HG03378 (cell line): ENCODE results near the gene ZNF430.
"Not testable (repeated sequence)": the region's sequence is repeated elsewhere in the genome, so short reads cannot be mapped to it uniquely, and the experiment has no call there.

Experiments
- ATAC-seq: cut with Tn5 transposase; IDR thresholded peaks from one replicate; pipeline ENCODE4 v1.9.1; 2021; ENCODE audit warnings: mild to moderate bottlenecking, moderate library complexity; ENCODE audit not compliant: unreplicated experiment

Gene ZNF430

DNA sequence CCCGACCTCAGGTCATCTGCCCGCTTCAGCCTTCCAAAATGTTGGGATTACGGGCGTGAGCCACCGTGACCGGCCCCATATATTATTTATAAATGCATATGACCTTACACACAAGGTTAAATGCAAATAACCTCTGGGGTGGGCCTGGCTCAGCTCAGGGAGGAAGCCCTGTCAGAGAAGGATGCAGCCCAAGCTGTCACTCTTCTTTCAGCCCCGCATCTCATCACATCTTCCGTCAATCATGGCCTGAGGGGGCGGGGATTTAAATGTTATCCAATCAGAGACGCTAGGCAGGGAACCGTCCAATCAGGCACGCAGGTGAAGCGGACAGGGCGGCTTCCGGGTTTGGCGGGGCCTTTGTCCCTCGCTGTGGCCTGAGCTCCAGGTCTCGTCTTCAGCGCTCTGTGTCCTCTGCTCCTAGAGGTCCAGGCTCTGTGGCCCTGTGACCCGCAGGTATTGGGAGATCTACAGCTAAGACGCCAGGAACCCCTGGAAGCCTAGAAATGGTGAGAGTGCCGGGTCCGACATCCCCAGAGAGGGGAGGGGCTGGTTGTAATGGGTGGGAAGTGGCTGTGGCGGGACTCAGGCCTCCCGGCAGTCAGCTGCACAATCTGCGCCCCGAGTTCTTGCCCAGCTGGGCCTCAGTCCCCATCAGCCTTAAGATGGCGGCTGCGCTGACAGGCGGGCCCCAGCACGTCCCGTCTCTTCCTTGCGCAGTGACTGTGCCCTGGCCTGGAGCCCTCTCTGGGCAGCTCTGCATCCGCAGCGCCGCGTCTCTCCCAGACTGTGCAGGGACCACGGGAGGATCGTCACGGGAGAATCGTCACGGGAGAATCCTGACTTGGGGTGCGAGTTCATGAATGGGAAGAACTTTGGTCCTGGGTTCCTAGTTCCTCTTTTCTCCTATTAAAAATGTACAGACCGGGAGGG is at the start of gene ZNF430:
ZNF430 (plus strand) TSS at position 360 of the 930 bp plus-strand sequence; CDS start at position 504, 144 bp downstream.
- ATAC-seq: peak; percentile 95

DNA sequence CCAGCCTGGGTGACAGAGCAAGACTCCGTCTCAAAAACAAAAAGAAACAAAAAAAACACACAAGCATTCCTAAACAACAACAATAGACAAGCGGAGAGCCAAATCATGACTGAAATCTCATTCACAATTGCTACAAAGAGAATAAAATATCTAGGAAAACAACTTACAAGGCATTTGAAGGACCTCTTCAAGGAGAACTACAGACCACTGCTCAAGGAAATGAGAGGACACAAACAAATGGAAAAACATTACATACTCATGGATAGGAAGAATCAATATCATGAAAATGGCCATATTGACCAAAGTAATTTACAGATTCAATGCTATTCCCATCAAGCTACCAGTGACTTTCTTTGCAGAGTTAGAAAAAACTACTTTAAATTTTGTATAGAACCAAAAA is 27.7 kb upstream of the ZNF430 start:
- ATAC-seq: not testable (repeated sequence)

DNA sequence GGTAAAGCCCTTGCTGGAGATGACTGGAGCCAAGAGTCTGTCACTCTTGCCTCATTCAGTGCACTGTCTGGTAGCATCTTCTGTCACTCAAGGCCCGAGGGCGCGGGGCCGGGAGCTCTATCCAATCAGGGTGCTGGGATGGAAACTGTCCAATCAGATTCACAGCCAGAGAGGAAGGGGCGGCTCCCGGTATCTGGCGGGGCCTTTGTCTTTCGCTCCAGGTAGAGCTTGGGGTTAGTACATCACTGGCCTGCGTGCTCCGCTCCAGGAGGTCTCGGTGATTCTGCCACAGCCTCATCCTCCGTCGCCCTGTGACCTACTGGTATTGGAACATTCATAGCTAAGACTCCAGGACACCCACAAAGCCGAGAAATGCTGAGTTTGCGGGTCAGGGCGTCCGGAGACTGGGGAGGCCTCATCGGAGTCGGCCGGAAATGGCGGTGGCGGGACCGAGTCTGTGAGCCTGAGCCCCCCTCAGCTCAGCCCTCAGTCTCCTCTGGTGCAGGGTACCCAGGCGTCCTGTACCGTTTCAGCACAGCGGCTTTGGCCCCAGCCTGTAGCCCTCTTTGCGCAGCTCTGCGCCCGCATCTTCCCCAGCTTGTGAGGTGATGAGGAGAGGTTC is 20.6 kb upstream of the ZNF430 start:
- peak; percentile 99 for ATAC-seq

DNA sequence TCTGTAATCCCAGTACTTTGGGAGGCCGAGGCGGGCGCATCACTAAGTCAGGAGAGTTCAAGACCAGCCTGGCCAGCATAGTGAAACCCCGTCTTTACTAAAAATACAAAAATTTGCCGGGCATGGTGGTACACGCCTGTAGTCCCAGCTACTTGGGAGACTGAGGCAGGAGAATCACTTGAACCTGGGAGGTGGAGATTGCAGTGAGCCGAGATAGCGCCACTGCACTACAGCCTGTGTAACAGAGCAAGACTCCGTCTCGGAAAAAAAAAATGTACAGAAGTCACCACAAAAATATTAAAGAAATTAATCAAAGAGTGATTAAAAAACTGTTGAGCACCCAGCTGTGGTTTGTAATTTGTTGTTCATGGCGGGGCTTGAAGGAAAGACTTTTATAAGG is 781 bp downstream of the ZNF430 start:
- not testable (repeated sequence) for ATAC-seq

DNA sequence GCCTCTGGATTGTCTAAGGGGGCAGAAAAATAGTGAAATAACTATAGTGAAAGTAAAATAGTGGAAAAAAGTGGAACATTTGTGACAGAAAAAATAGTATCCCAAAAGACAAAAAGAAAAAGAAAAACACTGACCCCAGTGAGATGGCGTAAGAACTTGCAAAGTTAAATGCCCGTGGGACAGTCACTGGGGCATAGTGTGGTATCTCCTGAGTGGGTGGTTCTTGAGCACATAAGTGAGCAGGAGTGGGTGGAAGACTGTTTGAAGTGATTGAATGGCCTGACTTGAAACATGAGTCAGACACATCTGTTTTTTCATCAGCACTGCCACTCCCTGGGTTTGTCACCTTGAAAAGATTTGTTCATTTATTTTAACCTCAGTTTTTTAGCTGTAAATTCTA is 2.5 kb downstream of the ZNF430 start:
- no peak for ATAC-seq

DNA sequence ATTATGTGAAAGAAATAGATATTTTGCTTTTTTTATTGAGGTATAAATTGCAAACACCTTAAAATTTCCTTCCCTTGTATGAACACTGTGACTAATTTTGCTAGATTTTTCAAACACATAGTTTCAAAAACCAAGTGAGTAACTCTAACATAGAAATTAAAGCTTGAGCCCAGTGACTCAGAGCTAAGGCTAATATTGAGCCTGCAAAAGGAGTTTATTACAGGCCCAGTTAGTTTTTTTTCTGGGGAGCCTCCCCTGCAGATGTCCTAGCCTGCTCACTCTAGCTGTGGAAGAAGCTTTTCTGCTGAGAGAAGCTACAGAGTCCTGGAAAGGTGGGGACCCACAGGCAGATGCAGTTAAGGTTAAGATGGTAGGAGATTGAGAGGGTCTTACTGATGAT is 3.4 kb downstream of the ZNF430 start:
- ATAC-seq: no peak

DNA sequence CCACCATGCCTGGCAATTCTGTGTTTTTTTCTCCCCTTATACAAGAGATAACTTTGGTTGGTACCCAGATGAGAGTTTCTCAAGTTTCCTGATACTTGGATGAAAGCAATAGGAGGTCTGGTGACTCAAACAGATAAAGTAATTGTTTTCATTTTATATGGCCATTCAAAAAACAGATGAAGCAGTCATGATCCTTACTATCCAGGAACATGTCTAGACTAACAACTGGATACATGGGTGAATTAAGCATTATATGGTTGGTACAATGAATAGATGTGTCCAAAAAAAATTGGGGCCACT is 8.5 kb downstream of the ZNF430 start:
- no peak for ATAC-seq

DNA sequence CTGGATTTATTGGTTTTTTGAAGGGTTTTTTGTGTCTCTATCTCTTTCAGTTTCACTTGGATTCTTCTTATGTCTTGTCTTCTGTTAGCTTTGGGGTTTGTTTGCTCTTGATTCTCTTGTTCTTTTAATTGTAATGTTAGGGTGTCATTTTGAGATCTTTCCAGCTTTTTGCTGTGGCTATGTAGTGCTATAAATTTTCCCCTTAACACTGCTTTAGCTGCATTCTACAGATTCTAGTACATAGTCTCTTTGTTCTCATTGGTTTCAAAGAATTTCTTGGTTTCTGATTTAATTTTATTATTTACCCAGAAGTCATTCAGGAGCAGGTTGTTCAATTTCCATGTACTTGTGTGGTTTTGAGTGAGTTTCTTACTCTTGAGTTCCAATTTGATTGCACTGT is 24.6 kb downstream of the ZNF430 start:
- ATAC-seq: no peak

DNA sequence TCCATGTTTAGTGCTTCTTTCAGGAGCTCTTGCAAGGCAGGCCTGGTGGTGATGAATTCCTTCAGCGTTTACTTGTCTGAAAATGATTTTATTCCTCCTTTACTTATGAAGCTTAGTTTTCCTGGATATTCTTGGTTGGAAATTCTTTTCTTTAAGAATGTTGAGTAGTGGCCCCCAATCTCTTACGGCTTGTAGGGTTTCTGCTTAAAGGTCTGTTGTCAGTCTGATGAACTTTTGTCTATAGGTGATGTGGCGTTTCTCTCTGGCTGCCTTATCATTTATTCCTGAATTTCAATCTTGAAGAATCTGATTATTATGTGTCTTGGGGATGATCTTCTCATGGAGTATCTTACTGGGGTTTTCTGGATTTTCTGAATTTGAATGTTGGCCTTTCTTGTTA is 26.0 kb downstream of the ZNF430 start:
- ATAC-seq: no peak

DNA sequence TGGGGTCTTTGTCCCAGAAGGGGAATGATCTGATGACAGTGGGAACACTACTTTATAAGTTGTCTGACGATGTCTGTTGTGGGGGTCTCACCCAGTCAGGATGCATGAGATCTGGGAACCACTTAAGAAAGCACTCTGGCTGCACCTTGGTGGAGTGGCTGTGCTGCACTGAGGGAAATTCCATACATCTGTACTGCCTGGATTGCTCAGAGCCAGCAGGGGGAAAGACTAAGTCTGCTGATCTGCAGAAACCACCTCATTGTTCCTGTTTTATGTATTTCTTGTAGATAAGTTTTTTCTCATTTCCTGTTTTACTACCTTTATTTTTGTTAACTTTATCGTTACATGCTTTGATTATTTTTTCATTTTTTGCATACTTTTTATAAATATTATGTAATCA is 27.3 kb downstream of the ZNF430 start:
- no peak for ATAC-seq

DNA sequence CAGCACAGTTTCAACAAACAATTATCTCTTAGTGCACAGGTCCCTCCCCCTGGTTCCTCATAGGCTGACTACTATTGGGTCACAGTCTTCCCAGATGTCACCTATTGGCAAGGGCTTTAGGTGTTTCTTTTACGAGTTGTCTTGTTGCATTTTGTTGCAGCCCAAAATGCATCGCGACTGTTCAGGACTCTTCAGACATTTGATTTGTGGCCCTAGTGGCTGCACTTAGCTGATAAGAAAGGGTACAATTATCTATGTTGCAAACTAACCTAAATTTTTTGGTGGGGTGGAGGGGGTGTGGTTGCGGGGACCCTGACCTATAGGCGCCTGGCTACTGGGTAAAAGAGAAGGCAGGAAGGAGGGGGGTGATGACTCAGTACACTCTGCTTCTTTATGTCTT is 32.4 kb downstream of the ZNF430 start:
- no peak for ATAC-seq

DNA sequence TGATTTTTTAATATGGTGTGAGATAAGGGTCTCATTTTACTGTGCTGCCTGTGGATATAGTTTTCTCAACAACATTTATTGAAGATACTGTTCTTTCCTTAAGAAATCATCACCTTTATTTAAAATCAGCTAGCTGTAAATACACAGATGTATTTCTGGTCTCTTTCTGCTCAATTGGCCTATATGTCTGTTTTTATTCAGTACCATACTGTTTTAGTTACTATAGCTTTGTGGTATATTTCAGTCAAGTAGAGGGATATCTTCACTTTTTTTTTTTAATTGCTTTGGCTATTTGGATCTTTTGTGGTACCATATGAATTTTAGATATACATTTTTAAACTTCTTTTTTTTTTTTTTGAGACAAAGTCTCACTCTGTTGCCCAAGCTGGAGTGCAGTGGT is 44.9 kb downstream of the ZNF430 start:
- no peak for ATAC-seq

DNA sequence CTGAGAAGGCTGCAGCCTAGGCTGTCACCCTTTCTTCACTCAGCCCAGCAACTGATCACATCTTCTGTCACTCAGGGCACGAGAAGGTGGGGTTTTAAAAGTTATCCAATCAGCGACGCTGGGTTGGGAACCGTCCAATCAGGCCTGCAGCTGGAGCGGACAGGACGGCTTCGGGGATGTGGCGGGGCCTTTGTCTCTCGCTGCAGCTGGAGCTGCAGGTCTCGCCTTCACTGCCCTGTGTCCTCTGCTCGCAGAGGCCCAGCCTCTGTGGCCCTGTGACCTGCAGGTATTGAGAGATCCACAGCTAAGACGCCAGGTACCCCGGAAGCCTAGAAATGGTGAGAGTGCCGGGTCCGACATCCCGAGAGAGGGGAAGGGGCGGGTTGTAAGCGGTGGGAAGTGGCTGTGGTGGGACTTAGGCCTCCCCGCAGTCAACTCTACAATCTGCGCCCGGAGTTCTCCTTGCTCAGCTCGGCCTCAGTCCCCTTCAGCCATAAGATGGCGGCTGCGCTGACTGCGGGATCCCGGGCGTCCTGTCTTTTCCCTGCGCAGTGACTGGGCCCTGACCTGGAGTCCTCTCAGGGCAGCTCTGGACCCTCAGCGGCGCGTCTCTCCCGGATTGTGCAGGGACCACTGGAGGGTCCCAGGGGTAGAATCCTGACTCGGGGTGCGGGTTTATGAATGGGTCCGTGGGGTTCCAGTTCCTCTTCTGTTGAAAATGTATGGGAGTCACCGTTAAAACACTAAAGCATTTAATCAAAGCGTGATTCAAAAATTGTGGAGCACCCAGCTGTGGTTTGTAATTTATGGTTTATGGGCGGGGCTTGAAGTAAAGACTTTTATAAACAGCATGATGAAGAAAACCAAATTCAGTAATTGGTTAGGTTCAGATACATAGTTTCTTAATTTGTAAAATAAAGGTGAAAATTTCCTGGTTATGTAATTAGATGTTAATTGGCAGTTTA is 61.8 kb downstream of the ZNF430 start, which contains the start of gene ZNF714:
ZNF714 (plus strand) TSS at position 193 of the 965 bp plus-strand sequence. CDS start 16,066 bp downstream, outside the sequence.
- ATAC-seq: peak; percentile 97

DNA sequence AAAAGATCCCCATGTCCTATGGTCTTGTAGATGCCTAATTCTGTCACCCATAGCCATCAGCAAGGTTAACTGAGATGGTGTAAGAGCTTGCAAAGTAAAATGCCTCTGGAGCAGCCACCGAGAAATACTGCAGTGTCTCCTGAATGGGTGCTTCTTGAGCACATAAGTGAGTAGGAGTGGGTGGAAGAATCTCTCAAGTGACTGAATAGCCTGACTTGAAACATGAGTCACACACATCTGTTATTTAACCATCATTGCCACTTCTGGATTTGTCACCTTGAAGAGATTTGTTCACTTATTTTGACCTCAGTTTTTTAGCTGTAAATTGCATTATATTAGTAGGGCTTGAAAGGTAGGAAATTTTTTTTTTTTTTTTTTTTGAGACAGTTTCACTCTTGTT is 63.9 kb downstream of the ZNF430 start:
- ATAC-seq: no peak

DNA sequence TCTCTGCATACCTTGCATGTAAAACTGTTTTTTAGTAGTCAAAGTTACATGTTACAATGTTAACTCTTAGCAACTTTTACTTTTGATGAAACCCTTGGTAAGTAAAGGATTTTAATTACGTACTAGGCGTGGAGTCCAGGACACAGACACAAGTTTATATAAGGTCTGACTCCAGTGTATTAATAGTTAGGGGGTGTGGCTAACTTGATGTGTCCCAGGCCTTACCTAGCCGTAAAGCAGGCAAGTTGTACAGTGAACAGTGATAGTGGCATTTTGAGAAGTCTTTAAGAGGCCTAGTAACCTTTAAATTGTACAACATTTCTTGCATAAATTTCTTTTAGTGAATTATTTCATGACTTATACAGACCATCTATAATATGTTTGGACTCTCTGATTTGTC is 67.4 kb downstream of the ZNF430 start:
- no peak for ATAC-seq

DNA sequence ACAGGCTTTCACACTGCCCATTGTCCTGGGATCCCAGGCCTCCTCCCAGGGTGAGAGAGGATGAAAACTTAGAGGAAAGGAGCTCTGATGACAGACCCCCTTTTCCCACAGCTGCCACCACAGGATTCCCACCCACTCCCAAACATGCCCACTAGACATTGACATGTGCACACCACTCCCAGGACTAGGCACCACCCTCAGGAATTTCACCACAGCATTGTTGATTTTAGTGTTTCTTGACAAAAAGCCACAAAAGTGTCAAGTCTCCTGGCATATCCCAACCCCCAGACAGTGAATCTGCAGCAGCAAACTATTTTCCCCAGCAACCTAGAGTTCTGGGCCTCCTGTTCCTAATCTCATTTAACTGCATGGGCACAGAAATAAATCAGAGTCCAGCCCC is 71.7 kb downstream of the ZNF430 start:
- no peak for ATAC-seq

DNA sequence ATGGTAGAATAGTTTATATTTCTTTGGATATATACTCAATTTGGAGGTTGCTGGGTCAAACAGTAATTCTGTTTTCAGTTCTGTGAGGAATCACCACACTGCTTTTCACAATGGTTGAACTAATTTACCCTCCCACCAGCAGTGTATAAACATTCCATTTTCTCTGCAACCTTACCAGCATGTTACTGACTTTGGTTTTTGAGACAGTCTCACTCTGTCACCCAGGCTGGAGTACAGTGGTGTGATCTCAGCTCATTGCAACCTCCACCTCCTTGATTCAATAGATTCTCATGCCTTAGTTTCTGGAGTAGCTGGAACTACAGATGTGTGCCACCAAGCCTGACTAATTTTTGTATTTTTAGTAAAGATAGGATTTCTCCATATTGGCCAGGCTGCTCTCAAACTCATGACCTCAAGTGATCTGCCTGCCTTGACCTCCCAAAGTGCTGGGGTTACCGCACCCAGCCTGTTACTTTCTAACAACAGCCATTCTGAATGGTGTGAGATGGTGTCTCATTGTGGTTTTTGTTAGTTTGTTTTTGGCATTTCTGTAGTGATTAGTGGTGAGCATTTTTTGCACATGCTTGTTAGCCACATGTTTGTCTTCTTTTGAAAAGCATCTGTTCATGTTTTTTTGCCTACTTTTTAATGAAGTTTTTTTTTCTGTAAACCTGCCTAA is 74.0 kb downstream of the ZNF430 start:
- ATAC-seq: no peak

DNA sequence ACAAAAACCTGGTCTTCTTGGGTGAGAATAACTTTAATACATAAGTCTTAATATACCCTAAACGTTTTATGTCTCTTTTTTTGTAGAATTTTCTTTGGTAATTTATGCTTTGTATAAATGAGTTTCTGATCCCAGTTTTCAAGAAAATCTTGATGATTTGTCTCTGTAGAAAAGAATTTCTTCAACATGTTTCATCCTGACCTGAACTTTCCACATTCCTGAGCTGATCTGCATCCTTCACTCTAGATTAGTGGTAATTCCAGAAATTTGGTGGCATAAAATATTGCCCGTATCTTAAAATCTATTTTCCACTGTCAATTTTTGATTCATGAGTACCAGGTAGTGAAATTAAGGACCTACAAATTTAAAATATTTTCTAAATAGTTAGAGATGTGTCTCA is 77.8 kb downstream of the ZNF430 start:
- ATAC-seq: no peak

DNA sequence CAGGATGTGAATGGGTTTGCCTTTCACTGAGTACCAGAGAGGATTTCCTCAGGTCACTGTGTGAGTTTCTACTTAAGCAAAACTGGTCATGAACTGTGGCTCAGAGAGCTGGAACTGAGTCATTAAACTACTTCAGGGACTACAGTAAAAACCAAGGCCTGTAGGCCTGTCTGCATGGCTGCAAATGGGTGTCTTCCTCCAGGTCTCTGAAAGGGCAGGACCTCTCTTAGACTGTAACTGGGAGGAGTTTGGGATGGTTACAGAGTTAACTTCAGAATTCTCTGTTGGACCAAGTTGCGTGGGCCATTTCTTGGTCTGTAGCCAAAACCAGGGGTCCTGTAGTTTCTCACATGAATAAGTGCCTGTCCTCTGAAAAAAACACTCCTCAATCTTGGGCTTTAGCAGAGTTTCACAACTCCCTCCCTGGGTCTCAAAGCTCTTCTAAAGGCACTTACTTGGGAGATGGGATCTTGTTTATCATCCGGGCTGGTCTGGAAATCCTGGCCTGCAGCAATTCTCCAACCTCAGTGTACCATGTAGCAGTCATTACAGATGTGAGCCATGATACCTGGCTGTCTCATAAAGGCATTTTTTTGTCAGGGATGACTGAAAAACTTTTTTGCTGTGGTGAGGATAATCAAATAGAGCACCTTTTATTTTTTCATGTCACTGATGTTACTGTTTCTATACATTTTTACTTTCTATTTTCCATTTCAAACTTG is 81.2 kb downstream of the ZNF430 start:
- ATAC-seq: no peak

DNA sequence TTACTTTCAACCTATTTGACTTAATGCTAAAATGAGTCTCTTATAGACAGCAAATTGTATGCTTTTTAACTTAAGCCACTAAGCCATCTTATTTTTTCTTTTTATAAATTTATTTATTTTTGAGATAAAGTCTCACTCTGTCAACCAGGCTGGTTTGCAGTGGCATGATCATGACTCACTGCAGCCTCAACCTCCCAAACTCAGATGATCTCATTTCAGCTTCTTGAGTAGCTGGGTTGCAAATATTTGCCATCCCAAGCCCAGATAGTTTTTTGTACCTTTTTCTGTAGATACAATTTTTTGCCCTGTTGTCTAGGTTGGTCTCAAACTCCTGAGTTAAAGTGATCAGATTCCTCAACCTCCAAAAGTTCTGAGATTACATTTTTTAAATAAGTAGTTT is 88.7 kb downstream of the ZNF430 start:
- no peak for ATAC-seq
